Lung microvascular endothelial cell (primary cell): ENCODE measurements around the gene TLNRD1. TPM values are rescaled to one million over a fixed set of nuclear protein-coding genes. Genes with fewer than 3 reads are reported as not detected.

Source experiments
- DNase-seq, 2 donors: peaks; one replicate each; pipeline versions ENCODE4 v3.0.0 to v3.0.0-alpha.2; 2010; ENCODE audit warnings: low read depth in 2 of 2
- total RNA-seq: library from RNA; depleted of rRNA; stranded (reverse); fragments of >200 nt; gene quantifications from 2 replicates; pipeline ENCODE4 v1.2.1, GENCODE V29; 2014

Gene TLNRD1
- total RNA-seq, 1 donor from 2014 or later = 9.9 TPM

GRCh38 chr15:81001152-81002008 lies 657 bp downstream of the TLNRD1 start:
- peak; percentile 68 to 71 for DNase-seq

GRCh38 chr15:81002009-81002330 lies 1.2 kb downstream of the TLNRD1 start:
- no peak for DNase-seq

GRCh38 chr15:81002331-81003096 lies 1.8 kb downstream of the TLNRD1 start:
- DNase-seq = peak; percentile 51 to 70

GRCh38 chr15:81003097-81003350 lies 2.3 kb downstream of the TLNRD1 start:
- DNase-seq = no peak

GRCh38 chr15:81006124-81006523 lies 5.4 kb downstream of the TLNRD1 start:
- no peak for DNase-seq

- peak in 1 of 2 donors; percentile 50 for DNase-seq
Measured at GRCh38 chr15:81007428-81008064, 6.8 kb downstream of the TLNRD1 start.

GRCh38 chr15:81008312-81008711 lies 7.6 kb downstream of the TLNRD1 start:
- DNase-seq = no peak

- DNase-seq = no peak
Measured at GRCh38 chr15:81010086-81010485, 9.4 kb downstream of the TLNRD1 start.

- DNase-seq = peak in 1 of 2 donors; percentile 25
Measured at GRCh38 chr15:81011593-81011992, 10.9 kb downstream of the TLNRD1 start.

- no peak for DNase-seq
Measured at GRCh38 chr15:81012588-81012987, 11.9 kb downstream of the TLNRD1 start.

- no peak for DNase-seq
Measured at GRCh38 chr15:81013396-81013929, 12.7 kb downstream of the TLNRD1 start.

- no peak for DNase-seq
Measured at GRCh38 chr15:81014446-81015093, 13.8 kb downstream of the TLNRD1 start.

- DNase-seq = no peak
Measured at GRCh38 chr15:81015621-81016488, 15.1 kb downstream of the TLNRD1 start.

GRCh38 chr15:81016489-81017068 lies 15.9 kb downstream of the TLNRD1 start:
- DNase-seq = no peak

GRCh38 chr15:81018197-81018596 lies 17.5 kb downstream of the TLNRD1 start:
- no peak for DNase-seq

GRCh38 chr15:81021321-81021720 lies 20.6 kb downstream of the TLNRD1 start:
- no peak for DNase-seq

GRCh38 chr15:81023483-81024264 lies 23.0 kb downstream of the TLNRD1 start:
- DNase-seq = peak; percentile 74 to 96

- peak in 1 of 2 donors; percentile 41 for DNase-seq
Measured at GRCh38 chr15:81024265-81024872, 23.6 kb downstream of the TLNRD1 start.

GRCh38 chr15:81024936-81025335 lies 24.2 kb downstream of the TLNRD1 start:
- no peak for DNase-seq
